HepG2 (cell line): ENCODE measurements around the gene NDUFB5. TPM values are rescaled to one million over a fixed set of nuclear protein-coding genes. Genes with fewer than 3 reads are reported as not detected.

ENCODE experiments used
- FOXO1 ChIP-seq: sonication (generic); formaldehyde crosslinking; IDR thresholded peaks from 2 replicates; pipeline ENCODE4 v1.4.0; 2020; ENCODE audit warnings: missing genetic modification reagents
- KDM1A ChIP-seq: IDR thresholded peaks from 2 replicates; pipeline ENCODE4 v1.6.1; 2016; ENCODE audit warnings: missing compliant biosample characterization
- MEIS2 ChIP-seq: sonication (generic); formaldehyde crosslinking; IDR thresholded peaks from 2 replicates; pipeline ENCODE4 v1.9.0; 2021; ENCODE audit warnings: mild to moderate bottlenecking, missing genetic modification reagents
- MYC ChIP-seq: sonication (generic); formaldehyde crosslinking; IDR thresholded peaks from 2 replicates; pipeline ENCODE4 v1.9.0; 2021; ENCODE audit warnings: missing genetic modification reagents, borderline replicate concordance
- PHF21A ChIP-seq: sonication (generic); formaldehyde crosslinking; IDR thresholded peaks from 2 replicates; pipeline ENCODE4 v1.5.0; 2020; ENCODE audit warnings: mild to moderate bottlenecking, missing genetic modification reagents
- PLRG1 ChIP-seq: fragments of 450-650 bp; conservative IDR thresholded peaks from 2 replicates; pipeline ENCODE4 v1.6.1; 2016
- RXRB ChIP-seq: IDR thresholded peaks from 2 replicates; pipeline ENCODE4 v1.6.1; 2016; ENCODE audit warnings: borderline replicate concordance, missing genetic modification reagents, missing compliant biosample characterization
- SP1 ChIP-seq, 2 experiments: fragments of 450-650 bp in 1 of 2; sonication (generic) in 1 of 2; formaldehyde crosslinking in 1 of 2; IDR thresholded peaks; 2 replicates each; pipeline versions ENCODE4 v1.4.0 to v1.6.1; 2016 to 2020; ENCODE audit warnings: missing genetic modification reagents in 1 of 2
- TBL1XR1 ChIP-seq: fragments of 150-350 bp; IDR thresholded peaks from 2 replicates; pipeline ENCODE4 v1.6.1; 2014; ENCODE audit warnings: borderline replicate concordance, low read length; ENCODE audit not compliant: partially characterized antibody
- TMF1 ChIP-seq: sonication (generic); formaldehyde crosslinking; IDR thresholded peaks from 2 replicates; pipeline ENCODE4 v1.8.1; 2022; ENCODE audit warnings: low read depth, missing genetic modification reagents
- TRIM24 ChIP-seq: sonication (generic); formaldehyde crosslinking; IDR thresholded peaks from 2 replicates; pipeline ENCODE4 v1.8.0; 2022; ENCODE audit warnings: mild to moderate bottlenecking, missing genetic modification reagents
- YY1 ChIP-seq: IDR thresholded peaks from 2 replicates; pipeline ENCODE4 v1.6.1; 2011; ENCODE audit warnings: low read length, low read depth, moderate library complexity, mild to moderate bottlenecking; ENCODE audit not compliant: insufficient read depth, insufficient replicate concordance
- ZBTB42 ChIP-seq: sonication (generic); formaldehyde crosslinking; IDR thresholded peaks from 2 replicates; pipeline ENCODE4 v1.5.0; 2020; ENCODE audit warnings: mild to moderate bottlenecking, missing genetic modification reagents
- ZIK1 ChIP-seq: sonication (generic); formaldehyde crosslinking; IDR thresholded peaks from 2 replicates; pipeline ENCODE4 v1.5.0; 2020; ENCODE audit warnings: mild to moderate bottlenecking, low read depth, missing genetic modification reagents, borderline replicate concordance
- ZNF12 ChIP-seq: sonication (generic); formaldehyde crosslinking; IDR thresholded peaks from 2 replicates; pipeline ENCODE4 v1.5.0; 2020; ENCODE audit warnings: missing genetic modification reagents
- ZNF367 ChIP-seq: sonication (generic); formaldehyde crosslinking; IDR thresholded peaks from 2 replicates; pipeline ENCODE4 v1.4.0; 2020; ENCODE audit warnings: missing genetic modification reagents, borderline replicate concordance
- ZNF563 ChIP-seq: sonication (generic); formaldehyde crosslinking; IDR thresholded peaks from 2 replicates; pipeline ENCODE4 v1.8.0; 2022; ENCODE audit warnings: mild to moderate bottlenecking, moderate library complexity, missing genetic modification reagents
- polyA plus RNA-seq, 8 experiments: library from polyadenylated mRNA; depleted of rRNA in 3 of 8; stranded (reverse) in 7 of 8; unstranded in 1 of 8; fragments of >200 nt; fragmentation: Illumina TruSeq in 4 of 8; extraction: Trizol in 4 of 8; gene quantifications; 2 replicates each; pipeline versions ENCODE4 v1.2.1 to v1.2.3, GENCODE V29; 2011 to 2016; ENCODE audit warnings: low read depth in 4 of 8, missing spikeins in 1 of 8, mixed read lengths in 1 of 8; ENCODE audit not compliant: insufficient read depth in 1 of 8
- total RNA-seq, 5 experiments: library from RNA; depleted of rRNA; stranded (reverse); fragments of >200 nt; fragmentation: Illumina TruSeq; extraction: Trizol; gene quantifications; 2 replicates each; pipeline ENCODE4 v1.2.3, GENCODE V29; 2016; ENCODE audit warnings: low read depth in 1 of 5
- TF ChIP-seq, protein P1 (sequence below): sonication (generic); formaldehyde crosslinking; conservative IDR thresholded peaks from 2 replicates; pipeline ENCODE4 v1.4.0; 2020; ENCODE audit warnings: missing genetic modification reagents
- TF ChIP-seq, protein P2 (sequence below): sonication (generic); formaldehyde crosslinking; IDR thresholded peaks from 2 replicates; pipeline ENCODE4 v1.9.0; 2021; ENCODE audit warnings: missing genetic modification reagents, mild to moderate bottlenecking, borderline replicate concordance
- TF ChIP-seq, protein P3 (sequence below): sonication (generic); formaldehyde crosslinking; IDR thresholded peaks from 2 replicates; pipeline ENCODE4 v1.4.0; 2020; ENCODE audit warnings: missing genetic modification reagents
- TF ChIP-seq, protein P4 (sequence below): sonication (generic); formaldehyde crosslinking; IDR thresholded peaks from 2 replicates; pipeline ENCODE4 v1.5.0; 2020; ENCODE audit warnings: missing genetic modification reagents
- TF ChIP-seq, protein P5 (sequence below): IDR thresholded peaks from 2 replicates; pipeline ENCODE4 v1.6.1; 2018; ENCODE audit warnings: missing genetic modification reagents, mild to moderate bottlenecking, missing compliant biosample characterization

NDUFB5 gene
- total and polyA plus RNA-seq, 2 of the 13 experiments (the other 11 are each of a cell fraction or from before 2014, with no cell fraction given): 43.3 to 120 TPM

DNA sequence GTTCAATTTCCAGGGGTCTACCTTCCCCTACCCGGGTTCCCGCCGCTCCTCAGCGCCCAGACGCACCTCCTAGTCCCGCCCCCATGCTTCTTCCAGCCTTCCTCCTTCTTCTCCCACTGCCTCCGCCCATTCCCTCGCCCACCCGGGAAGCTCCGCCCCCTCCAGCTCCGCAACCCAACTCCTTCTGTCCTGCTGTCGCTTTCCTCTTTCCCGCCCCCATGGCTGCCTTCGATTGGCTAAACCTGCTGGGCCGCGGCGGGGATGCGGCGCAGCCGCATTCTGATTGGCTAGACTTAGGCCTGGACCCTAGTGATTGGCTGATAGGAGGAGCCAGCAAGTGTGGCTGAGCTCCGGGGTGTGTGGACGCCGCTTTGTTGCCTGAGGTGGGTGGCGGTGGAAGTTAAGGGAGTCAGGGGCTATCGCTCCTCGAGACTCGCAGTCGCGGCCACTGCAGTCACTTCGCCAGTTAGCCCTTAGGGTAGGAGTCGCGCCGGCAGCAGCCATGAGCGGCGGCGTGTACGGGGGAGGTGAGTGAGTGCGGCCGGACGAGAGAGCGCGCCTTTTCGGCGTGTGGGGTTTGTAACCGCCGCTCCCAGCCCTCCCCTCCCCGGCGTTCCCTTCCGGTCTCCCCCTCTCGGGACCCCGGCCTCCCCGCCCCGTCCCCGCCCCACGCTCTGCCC is 41.9 kb upstream of the NDUFB5 start, which contains the start of gene ACTL6A (continued):
- TF ChIP-seq, protein P1, sequence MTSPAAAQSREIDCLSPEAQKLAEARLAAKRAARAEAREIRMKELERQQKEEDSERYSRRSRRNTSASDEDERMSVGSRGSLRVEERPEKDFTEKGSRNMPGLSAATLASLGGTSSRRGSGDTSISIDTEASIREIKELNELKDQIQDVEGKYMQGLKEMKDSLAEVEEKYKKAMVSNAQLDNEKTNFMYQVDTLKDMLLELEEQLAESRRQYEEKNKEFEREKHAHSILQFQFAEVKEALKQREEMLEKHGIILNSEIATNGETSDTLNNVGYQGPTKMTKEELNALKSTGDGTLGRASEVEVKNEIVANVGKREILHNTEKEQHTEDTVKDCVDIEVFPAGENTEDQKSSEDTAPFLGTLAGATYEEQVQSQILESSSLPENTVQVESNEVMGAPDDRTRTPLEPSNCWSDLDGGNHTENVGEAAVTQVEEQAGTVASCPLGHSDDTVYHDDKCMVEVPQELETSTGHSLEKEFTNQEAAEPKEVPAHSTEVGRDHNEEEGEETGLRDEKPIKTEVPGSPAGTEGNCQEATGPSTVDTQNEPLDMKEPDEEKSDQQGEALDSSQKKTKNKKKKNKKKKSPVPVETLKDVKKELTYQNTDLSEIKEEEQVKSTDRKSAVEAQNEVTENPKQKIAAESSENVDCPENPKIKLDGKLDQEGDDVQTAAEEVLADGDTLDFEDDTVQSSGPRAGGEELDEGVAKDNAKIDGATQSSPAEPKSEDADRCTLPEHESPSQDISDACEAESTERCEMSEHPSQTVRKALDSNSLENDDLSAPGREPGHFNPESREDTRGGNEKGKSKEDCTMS (CRISPR knock-in tag): no peak
- no peak for TF ChIP-seq ZBTB42 (CRISPR knock-in tag)
- TF ChIP-seq KDM1A (CRISPR knock-in tag): no peak
- no peak for TF ChIP-seq TBL1XR1
- no peak; the same call in 1 of the 2 replicates for TF ChIP-seq MEIS2 (CRISPR knock-in tag)
- TF ChIP-seq MYC (CRISPR knock-in tag): peak; percentile 89; the same call in 1 of the 2 replicates
- TF ChIP-seq TRIM24 (CRISPR knock-in tag): no peak
- TF ChIP-seq ZIK1: no peak
- TF ChIP-seq, protein P2, sequence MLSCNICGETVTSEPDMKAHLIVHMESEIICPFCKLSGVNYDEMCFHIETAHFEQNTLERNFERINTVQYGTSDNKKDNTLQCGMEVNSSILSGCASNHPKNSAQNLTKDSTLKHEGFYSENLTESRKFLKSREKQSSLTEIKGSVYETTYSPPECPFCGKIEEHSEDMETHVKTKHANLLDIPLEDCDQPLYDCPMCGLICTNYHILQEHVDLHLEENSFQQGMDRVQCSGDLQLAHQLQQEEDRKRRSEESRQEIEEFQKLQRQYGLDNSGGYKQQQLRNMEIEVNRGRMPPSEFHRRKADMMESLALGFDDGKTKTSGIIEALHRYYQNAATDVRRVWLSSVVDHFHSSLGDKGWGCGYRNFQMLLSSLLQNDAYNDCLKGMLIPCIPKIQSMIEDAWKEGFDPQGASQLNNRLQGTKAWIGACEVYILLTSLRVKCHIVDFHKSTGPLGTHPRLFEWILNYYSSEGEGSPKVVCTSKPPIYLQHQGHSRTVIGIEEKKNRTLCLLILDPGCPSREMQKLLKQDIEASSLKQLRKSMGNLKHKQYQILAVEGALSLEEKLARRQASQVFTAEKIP (CRISPR knock-in tag): no peak
- no peak for TF ChIP-seq PLRG1
- no peak for TF ChIP-seq SP1 (IDR thresholded peaks at IDR 0.05)
- peak; percentile 73 for TF ChIP-seq SP1 (CRISPR knock-in tag; IDR thresholded peaks at IDR 0.05)
- TF ChIP-seq, protein P3, sequence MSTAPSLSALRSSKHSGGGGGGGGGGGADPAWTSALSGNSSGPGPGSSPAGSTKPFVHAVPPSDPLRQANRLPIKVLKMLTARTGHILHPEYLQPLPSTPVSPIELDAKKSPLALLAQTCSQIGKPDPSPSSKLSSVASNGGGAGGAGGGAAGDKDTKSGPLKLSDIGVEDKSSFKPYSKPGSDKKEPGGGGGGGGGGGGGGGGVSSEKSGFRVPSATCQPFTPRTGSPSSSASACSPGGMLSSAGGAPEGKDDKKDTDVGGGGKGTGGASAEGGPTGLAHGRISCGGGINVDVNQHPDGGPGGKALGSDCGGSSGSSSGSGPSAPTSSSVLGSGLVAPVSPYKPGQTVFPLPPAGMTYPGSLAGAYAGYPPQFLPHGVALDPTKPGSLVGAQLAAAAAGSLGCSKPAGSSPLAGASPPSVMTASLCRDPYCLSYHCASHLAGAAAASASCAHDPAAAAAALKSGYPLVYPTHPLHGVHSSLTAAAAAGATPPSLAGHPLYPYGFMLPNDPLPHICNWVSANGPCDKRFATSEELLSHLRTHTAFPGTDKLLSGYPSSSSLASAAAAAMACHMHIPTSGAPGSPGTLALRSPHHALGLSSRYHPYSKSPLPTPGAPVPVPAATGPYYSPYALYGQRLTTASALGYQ: no peak; the same call in 1 of the 2 replicates
- 0 out of 2 replicates have a peak, but pooled peaks have one; percentile 25 for TF ChIP-seq TMF1 (CRISPR knock-in tag)
- TF ChIP-seq, protein P4, sequence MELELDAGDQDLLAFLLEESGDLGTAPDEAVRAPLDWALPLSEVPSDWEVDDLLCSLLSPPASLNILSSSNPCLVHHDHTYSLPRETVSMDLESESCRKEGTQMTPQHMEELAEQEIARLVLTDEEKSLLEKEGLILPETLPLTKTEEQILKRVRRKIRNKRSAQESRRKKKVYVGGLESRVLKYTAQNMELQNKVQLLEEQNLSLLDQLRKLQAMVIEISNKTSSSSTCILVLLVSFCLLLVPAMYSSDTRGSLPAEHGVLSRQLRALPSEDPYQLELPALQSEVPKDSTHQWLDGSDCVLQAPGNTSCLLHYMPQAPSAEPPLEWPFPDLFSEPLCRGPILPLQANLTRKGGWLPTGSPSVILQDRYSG (CRISPR knock-in tag): no peak
- TF ChIP-seq, protein P5, sequence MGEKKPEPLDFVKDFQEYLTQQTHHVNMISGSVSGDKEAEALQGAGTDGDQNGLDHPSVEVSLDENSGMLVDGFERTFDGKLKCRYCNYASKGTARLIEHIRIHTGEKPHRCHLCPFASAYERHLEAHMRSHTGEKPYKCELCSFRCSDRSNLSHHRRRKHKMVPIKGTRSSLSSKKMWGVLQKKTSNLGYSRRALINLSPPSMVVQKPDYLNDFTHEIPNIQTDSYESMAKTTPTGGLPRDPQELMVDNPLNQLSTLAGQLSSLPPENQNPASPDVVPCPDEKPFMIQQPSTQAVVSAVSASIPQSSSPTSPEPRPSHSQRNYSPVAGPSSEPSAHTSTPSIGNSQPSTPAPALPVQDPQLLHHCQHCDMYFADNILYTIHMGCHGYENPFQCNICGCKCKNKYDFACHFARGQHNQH (CRISPR knock-in tag): peak; percentile 40; the same call in 1 of the 2 replicates
- no peak for TF ChIP-seq FOXO1 (CRISPR knock-in tag)
- TF ChIP-seq RXRB: peak; percentile 41
- no peak for TF ChIP-seq ZNF367 (CRISPR knock-in tag)
- no peak for TF ChIP-seq ZNF12 (CRISPR knock-in tag)
- peak; percentile 74 for TF ChIP-seq YY1
- TF ChIP-seq PHF21A (CRISPR knock-in tag): peak; percentile 51; the same call in 1 of the 2 replicates
- TF ChIP-seq ZNF563 (CRISPR knock-in tag): peak; percentile 52
